Ovary (tissue), 9 donors: Measurements from ENCODE around the gene JAK2. TPM values are rescaled to one million over a fixed set of nuclear protein-coding genes. Genes with fewer than 3 reads are reported as not detected.

Experiments used
- DNase-seq, 5 donors: peaks; one replicate each; pipeline ENCODE4 v3.0.0-alpha.2; 2019 to 2020
- H3K27ac ChIP-seq, 2 donors: fragments of 200-600 bp; one replicate each; pipeline versions ENCODE4 v1.5.1 to v1.8.0; 2019 to 2022
- H3K27me3 ChIP-seq: fragments of 200-600 bp; one replicate; pipeline ENCODE4 v1.8.0; 2022
- H3K36me3 ChIP-seq: fragments of 200-600 bp; sonication (generic); one replicate; pipeline ENCODE4 v1.5.1; 2019
- H3K4me1 ChIP-seq: one replicate; pipeline ENCODE4 v1.8.1; 2013; ENCODE audit warnings: mild to moderate bottlenecking, moderate library complexity; ENCODE audit not compliant: insufficient read depth
- H3K4me3 ChIP-seq: fragments of 200-600 bp; sonication (generic); one replicate; pipeline ENCODE4 v1.5.1; 2017
- H3K9me3 ChIP-seq, 2 donors: fragments of 200-600 bp in 1 of 2; sonication (generic) in 1 of 2; one replicate each; pipeline versions ENCODE4 v1.5.1 to v1.8.1; 2013 to 2019; ENCODE audit warnings: mild to moderate bottlenecking in 1 of 2, moderate library complexity in 1 of 2
- CTCF ChIP-seq, 3 donors: fragments of 450-650 bp in 2 of 3; fragments of 200-600 bp in 1 of 3; IDR thresholded peaks; one replicate each; pipeline versions ENCODE4 v1.5.1 to v1.8.0; 2016 to 2022; ENCODE audit warnings: antibody characterized with exemption in 3 of 3, mild to moderate bottlenecking in 1 of 3
- EP300 ChIP-seq: sonication (generic); formaldehyde crosslinking; IDR thresholded peaks from one replicate; pipeline ENCODE4 v1.6.1; 2017; ENCODE audit warnings: antibody characterized with exemption
- POLR2A ChIP-seq: fragments of 450-650 bp; IDR thresholded peaks from one replicate; pipeline ENCODE4 v1.6.1; 2017; ENCODE audit warnings: antibody characterized with exemption, mild to moderate bottlenecking, moderate library complexity
- WGBS, 3 donors: extraction: QIAGEN DNeasy Blood & Tissue Kit in 1 of 3; methylation state at CpG; one replicate each; pipeline versions ENCODE4 v1.1.5 to v1.1.7; 2013 to 2017; 5-methylcytosine and 5-hydroxymethylcytosine counted together
- intact Hi-C, 4 donors: fragments of 100-400 bp; cut with DNase I; formaldehyde crosslinking; loops; one replicate each; pipeline versions ENCODE4 v1.11.0 to v1.15.1; 2022 to 2023
- polyA plus RNA-seq, 2 donors: library from polyadenylated mRNA; stranded (reverse); fragments of 200-250 nt in 1 of 2; fragments of 350-450 nt in 1 of 2; fragmentation: Illumina TruSeq in 1 of 2; extraction: RNeasy Lipid Tissue Mini Kit (QIAGEN cat#74804) in 1 of 2; gene quantifications; one replicate each; pipeline ENCODE4 v1.2.3, GENCODE V29; 2013 to 2014
- total RNA-seq, 7 donors: library from RNA; depleted of rRNA in 2 of 7; stranded (reverse); fragments of >200 nt in 2 of 7; fragmentation: NEBNext Ultra II Directional in 3 of 7; extraction: Animal tissue kit (Norgen Biotek cat#: 25700) in 3 of 7; gene quantifications; one replicate each; pipeline versions ENCODE4 v1.1.0 to v1.2.4, GENCODE V29; 2016 to 2023
- donor health status: DM: no; HTN: no; CAD: no; lungs with moderate emphysema.
- donor health status: DM: no; HTN: no; CAD: no.
- donor health status: Bipolar disorder and iron deficiency.
- donor health status: DM: yes; HTN: yes; CAD: no.
- donor health status: DM: no; HTN: no; CAD: no.
- donor health status: DM: yes; HTN: yes; CAD: no.

Gene JAK2
- total and polyA plus RNA-seq, 9 donors: 8.6 to 31.4 (median 18.4) TPM

GRCh38 chr9:4982721-4983482 is 2.2 kb upstream of the JAK2 start:
- no peaks in the 10 kb centered on the region for H3K36me3 ChIP-seq
- peaks cover 8% of the 10 kb centered on the region for H3K4me1 ChIP-seq
- 87 to 97% (median 88%) methylated on average over 2 of the region's 2 CpGs for WGBS, 3 donors
- H3K27ac ChIP-seq: no peak overlapping the region
- no peaks in the 10 kb centered on the region for H3K9me3 ChIP-seq
- no peak for DNase-seq
- H3K27me3 ChIP-seq: no peaks in the 10 kb centered on the region
- intact Hi-C loops: loop anchor here (10.0 kb wide), 4 partner anchors 128 to 308 kb away; partner anchors contain the start of genes RCL1 (in 4 of the 4) and CDC37L1 (in 1 of the 4)
- no peak overlapping the region for H3K4me3 ChIP-seq
- no peak for TF ChIP-seq POLR2A
- TF ChIP-seq EP300: no peak
- TF ChIP-seq CTCF (IDR thresholded peaks at IDR 0.05): no peak

DNA sequence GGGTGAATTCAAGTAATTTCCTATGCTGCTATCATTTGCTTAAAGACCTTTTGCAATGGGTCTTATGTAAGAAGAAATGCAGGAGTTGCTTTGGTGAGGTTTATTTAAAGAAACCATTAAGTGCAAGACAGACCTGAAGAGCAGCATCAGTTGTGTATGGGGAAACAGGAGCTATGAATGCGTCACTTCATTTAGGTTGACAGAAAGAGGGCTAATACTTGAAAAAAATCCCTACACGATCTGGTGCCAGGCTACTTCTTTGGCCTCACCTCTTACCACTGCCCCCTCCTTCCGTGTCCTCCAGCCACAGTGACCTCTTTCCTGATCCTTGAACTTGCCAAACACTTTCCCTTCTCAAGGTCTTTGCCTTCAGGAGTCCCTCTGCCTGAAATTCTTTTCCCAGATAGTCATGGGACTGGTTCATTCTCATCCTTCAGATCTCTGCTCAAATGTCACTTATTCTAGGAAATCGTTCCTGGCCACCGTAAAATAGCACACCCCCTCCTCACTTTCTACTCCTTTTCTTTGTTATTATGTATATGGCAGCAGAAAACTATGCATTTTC is 1.4 kb upstream of the JAK2 start:
- Histone ChIP-seq H3K4me1 (peaks cover 8% of the 10 kb centered on the region), H3K27ac (peak overlapping the region; percentile 93 to 99), H3K9me3 (no peaks in the 10 kb centered on the region), H3K27me3 (no peaks in the 10 kb centered on the region), H3K4me3 (peak overlapping the region; percentile 89), H3K36me3 (no peaks in the 10 kb centered on the region)
- WGBS, 3 donors: 28 to 39% (median 35%) methylated on average over 5 of the region's 5 CpGs
- TF ChIP-seq EP300 (no peak), CTCF (IDR thresholded peaks at IDR 0.05) (no peak), POLR2A (no peak)
- intact Hi-C loops: loop anchor here (10.0 kb wide), 4 partner anchors 129 to 309 kb away; partner anchors contain the start of genes RCL1 (in 4 of the 4) and CDC37L1 (in 1 of the 4)
- peak in 1 of 5 donors; percentile 18 for DNase-seq

GRCh38 chr9:4984171-4984620 is 876 bp upstream of the JAK2 start:
- 5 to 9% (median 7%) methylated on average over 25 of the region's 25 CpGs for WGBS, 3 donors
- Histone ChIP-seq H3K27me3 (no peaks in the 10 kb centered on the region), H3K4me1 (peaks cover 8% of the 10 kb centered on the region), H3K27ac (peak overlapping the region; percentile 93 to 99), H3K9me3 (no peaks in the 10 kb centered on the region), H3K36me3 (no peaks in the 10 kb centered on the region), H3K4me3 (peak overlapping the region; percentile 89)
- DNase-seq: no peak
- intact Hi-C loops: loop anchor here (10.0 kb wide), 4 partner anchors 129 to 309 kb away; partner anchors contain the start of genes RCL1 (in 4 of the 4) and CDC37L1 (in 1 of the 4)
- TF ChIP-seq EP300 (no peak), POLR2A (no peak), CTCF (IDR thresholded peaks at IDR 0.05) (no peak)

DNA sequence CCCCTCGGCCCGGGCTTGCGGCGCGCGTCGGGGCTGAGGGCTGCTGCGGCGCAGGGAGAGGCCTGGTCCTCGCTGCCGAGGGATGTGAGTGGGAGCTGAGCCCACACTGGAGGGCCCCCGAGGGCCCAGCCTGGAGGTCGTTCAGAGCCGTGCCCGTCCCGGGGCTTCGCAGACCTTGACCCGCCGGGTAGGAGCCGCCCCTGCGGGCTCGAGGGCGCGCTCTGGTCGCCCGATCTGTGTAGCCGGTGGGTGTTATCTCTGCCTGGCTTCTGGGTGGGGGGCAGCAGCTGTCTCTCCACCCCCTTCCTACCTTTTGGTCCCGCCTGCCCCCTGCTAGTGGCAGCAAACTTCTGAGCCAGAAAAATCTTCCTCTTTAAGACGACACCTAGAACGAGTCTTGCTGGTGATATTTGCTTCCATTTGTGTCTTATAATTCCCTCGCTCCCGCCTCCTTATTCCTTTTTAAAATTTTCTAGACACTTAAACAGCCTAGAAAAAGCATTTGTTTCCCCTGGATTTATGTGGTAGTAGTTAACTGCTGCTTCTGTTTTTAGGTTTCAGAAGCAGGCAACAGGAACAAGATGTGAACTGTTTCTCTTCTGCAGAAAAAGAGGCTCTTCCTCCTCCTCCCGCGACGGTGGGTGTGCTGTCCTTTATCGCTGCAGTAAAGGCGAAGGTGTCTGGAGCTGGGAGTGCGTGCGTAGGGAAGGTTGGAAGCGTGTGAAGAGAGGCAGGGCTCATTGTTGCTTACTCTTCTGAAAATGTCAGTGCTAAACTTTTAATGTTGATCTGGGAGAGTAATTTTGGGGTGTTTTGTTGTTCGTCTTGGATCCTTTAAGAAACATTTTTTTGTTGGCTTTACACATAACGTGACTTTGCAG is 554 bp downstream of the JAK2 start:
- WGBS, 3 donors: 0 to 1% (median 1%) methylated on average over 40 to 42 of the region's 42 CpGs

More for the DNA sequence above, 554 bp downstream of the JAK2 start:
- DNase-seq: peak; percentile 35 to 53 (median 42)
- intact Hi-C loops: loop anchor here (5.0 to 10.0 kb wide), 5 partner anchors 131 to 311 kb away; partner anchors contain the start of genes RCL1 (in 4 of the 4) and CDC37L1 (in 1 of the 4)
- peak overlapping the region; percentile 89 for H3K4me3 ChIP-seq
- H3K27me3 ChIP-seq: no peaks in the 10 kb centered on the region
- peak overlapping the region; percentile 93 to 99 for H3K27ac ChIP-seq
- H3K36me3 ChIP-seq: no peaks in the 10 kb centered on the region
- no peaks in the 10 kb centered on the region for H3K9me3 ChIP-seq
- H3K4me1 ChIP-seq: peaks cover 8% of the 10 kb centered on the region
- no peak for TF ChIP-seq POLR2A
- TF ChIP-seq CTCF (IDR thresholded peaks at IDR 0.05): peak in 1 of 3 donors; percentile 8
